Activated naive CD8-positive, alpha-beta T cell treated with anti-CD3 and anti-CD28 coated beads for 36 hours (primary cell): ENCODE results near the gene LARP1B. TPM values are rescaled to one million over a fixed set of nuclear protein-coding genes. Genes with fewer than 3 reads are reported as not detected.
"Not testable (repeated sequence)": the region's sequence is repeated elsewhere in the genome, so short reads cannot be mapped to it uniquely, and the experiment has no call there.

Source experiments
- DNase-seq: peaks from one replicate; pipeline ENCODE4 v3.0.0; 2021
- H3K27ac Mint-ChIP-seq: one replicate; pipeline ENCODE4 v1.8.0; 2022; ENCODE audit warnings: mild to moderate bottlenecking, moderate library complexity, mixed read lengths
- H3K27me3 Mint-ChIP-seq: one replicate; pipeline ENCODE4 v1.8.0; 2022; ENCODE audit warnings: mild to moderate bottlenecking, mixed read lengths
- H3K36me3 Mint-ChIP-seq: one replicate; pipeline ENCODE4 v1.8.0; 2021; ENCODE audit warnings: mild to moderate bottlenecking, mixed read lengths
- H3K4me1 Mint-ChIP-seq: one replicate; pipeline ENCODE4 v1.8.0; 2021; ENCODE audit warnings: mixed read lengths
- H3K4me3 Mint-ChIP-seq: one replicate; pipeline ENCODE4 v1.8.0; 2022; ENCODE audit warnings: mild to moderate bottlenecking, moderate library complexity, mixed read lengths
- H3K9me3 Mint-ChIP-seq: one replicate; pipeline ENCODE4 v1.8.0; 2022; ENCODE audit warnings: mixed read lengths
- total RNA-seq, 2 experiments: library from RNA; stranded (reverse); gene quantifications; one replicate each; pipeline ENCODE4 v1.2.3, GENCODE V29; 2021

The LARP1B gene
- total RNA-seq, 2 experiments from 2014 or later: 19.8 to 21.8 TPM

- H3K27ac Mint-ChIP-seq: no peak overlapping the region
- peaks cover 4% of the 10 kb centered on the region for H3K4me1 Mint-ChIP-seq
- DNase-seq: no peak
- no peaks in the 10 kb centered on the region for H3K27me3 Mint-ChIP-seq
- no peaks in the 10 kb centered on the region for H3K9me3 Mint-ChIP-seq
- H3K4me3 Mint-ChIP-seq: no peak overlapping the region
- H3K36me3 Mint-ChIP-seq: peaks cover 1% of the 10 kb centered on the region
Measured at GRCh38 chr4:128068918-128069317, 7.8 kb downstream of the LARP1B start.

DNA sequence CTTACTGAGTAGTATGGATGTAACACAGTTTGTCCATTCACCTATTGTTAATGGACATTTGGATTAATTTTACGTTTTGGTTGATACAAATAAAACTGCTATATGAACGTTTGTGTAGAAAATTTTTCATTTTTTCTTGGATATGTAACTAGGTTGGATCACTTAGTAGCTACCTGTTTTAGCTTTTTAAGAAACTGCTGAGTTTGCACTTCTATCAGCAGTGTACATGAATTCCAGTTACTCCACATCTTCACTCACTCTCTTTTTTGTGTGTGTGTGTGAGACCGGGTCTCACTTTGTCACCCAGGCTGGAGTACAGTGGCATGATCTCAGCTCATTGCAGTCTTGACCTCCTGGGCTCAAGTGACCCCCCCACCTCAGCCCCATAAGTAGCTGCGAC lies 15.4 kb downstream of the LARP1B start:
- no peaks in the 10 kb centered on the region for H3K9me3 Mint-ChIP-seq
- no peak overlapping the region for H3K27ac Mint-ChIP-seq
- no peaks in the 10 kb centered on the region for H3K4me1 Mint-ChIP-seq
- H3K36me3 Mint-ChIP-seq: peaks cover 24% of the 10 kb centered on the region
- no peak overlapping the region for H3K4me3 Mint-ChIP-seq
- DNase-seq: no peak
- no peaks in the 10 kb centered on the region for H3K27me3 Mint-ChIP-seq

- H3K9me3 Mint-ChIP-seq, H3K4me1 Mint-ChIP-seq: not testable (repeated sequence)
Measured at GRCh38 chr4:128095293-128095692, 34.2 kb downstream of the LARP1B start.

GRCh38 chr4:128107766-128108165 lies 46.7 kb downstream of the LARP1B start:
- no peaks in the 10 kb centered on the region for H3K9me3 Mint-ChIP-seq
- no peak for DNase-seq
- no peak overlapping the region for H3K27ac Mint-ChIP-seq
- H3K4me3 Mint-ChIP-seq: no peak overlapping the region
- H3K4me1 Mint-ChIP-seq: no peaks in the 10 kb centered on the region
- peaks cover 15% of the 10 kb centered on the region for H3K36me3 Mint-ChIP-seq
- H3K27me3 Mint-ChIP-seq: no peaks in the 10 kb centered on the region

More at GRCh38 chr4:128095293-128095692, 34.2 kb downstream of the LARP1B start:
- H3K27me3 Mint-ChIP-seq, H3K4me3 Mint-ChIP-seq, H3K27ac Mint-ChIP-seq, DNase-seq: not testable (repeated sequence)
- H3K36me3 Mint-ChIP-seq: peaks cover 14% of the 10 kb centered on the region

GRCh38 chr4:128123036-128123435 lies 61.9 kb downstream of the LARP1B start:
- Mint-ChIP-seq H3K27ac (no peak overlapping the region), H3K4me1 (no peaks in the 10 kb centered on the region), H3K36me3 (peaks cover 46% of the 10 kb centered on the region), H3K4me3 (no peak overlapping the region), H3K9me3 (peaks cover 3% of the 10 kb centered on the region), H3K27me3 (no peaks in the 10 kb centered on the region)
- DNase-seq: no peak

DNA sequence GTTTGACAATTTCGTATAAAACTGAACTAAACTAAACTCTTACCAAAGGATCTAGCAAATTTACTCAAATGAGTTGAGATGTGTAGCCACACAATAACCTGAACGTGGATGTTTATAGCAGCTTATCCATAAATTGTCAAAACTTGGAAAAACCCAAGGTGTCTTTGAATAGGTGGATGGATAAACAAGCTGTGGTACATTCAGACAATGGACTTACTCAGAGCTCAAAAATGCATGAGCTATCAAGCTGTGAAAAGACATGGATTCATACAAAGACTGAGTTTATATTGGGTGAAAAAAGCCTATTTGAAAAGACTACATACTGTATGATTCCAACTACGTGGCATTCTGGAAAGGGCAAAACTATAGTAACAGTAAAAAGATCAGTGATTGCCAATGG lies 69.5 kb downstream of the LARP1B start:
- H3K36me3 Mint-ChIP-seq: peaks cover 17% of the 10 kb centered on the region
- H3K27ac Mint-ChIP-seq: no peak overlapping the region
- no peak overlapping the region for H3K4me3 Mint-ChIP-seq
- DNase-seq: no peak
- H3K27me3 Mint-ChIP-seq: no peaks in the 10 kb centered on the region
- peaks cover 8% of the 10 kb centered on the region for H3K9me3 Mint-ChIP-seq
- H3K4me1 Mint-ChIP-seq: no peaks in the 10 kb centered on the region

- Mint-ChIP-seq H3K27ac (no peak overlapping the region), H3K27me3 (no peaks in the 10 kb centered on the region), H3K9me3 (no peaks in the 10 kb centered on the region), H3K36me3 (peaks cover 10% of the 10 kb centered on the region), H3K4me1 (no peaks in the 10 kb centered on the region), H3K4me3 (no peak overlapping the region)
- DNase-seq: no peak
Measured at GRCh38 chr4:128134925-128135324, 73.8 kb downstream of the LARP1B start.

- H3K9me3 Mint-ChIP-seq: no peaks in the 10 kb centered on the region
- peaks cover 11% of the 10 kb centered on the region for H3K36me3 Mint-ChIP-seq
- H3K27ac Mint-ChIP-seq: no peak overlapping the region
- no peak overlapping the region for H3K4me3 Mint-ChIP-seq
- no peaks in the 10 kb centered on the region for H3K4me1 Mint-ChIP-seq
- no peak for DNase-seq
- no peaks in the 10 kb centered on the region for H3K27me3 Mint-ChIP-seq
Measured at GRCh38 chr4:128135391-128135790, 74.3 kb downstream of the LARP1B start.

DNA sequence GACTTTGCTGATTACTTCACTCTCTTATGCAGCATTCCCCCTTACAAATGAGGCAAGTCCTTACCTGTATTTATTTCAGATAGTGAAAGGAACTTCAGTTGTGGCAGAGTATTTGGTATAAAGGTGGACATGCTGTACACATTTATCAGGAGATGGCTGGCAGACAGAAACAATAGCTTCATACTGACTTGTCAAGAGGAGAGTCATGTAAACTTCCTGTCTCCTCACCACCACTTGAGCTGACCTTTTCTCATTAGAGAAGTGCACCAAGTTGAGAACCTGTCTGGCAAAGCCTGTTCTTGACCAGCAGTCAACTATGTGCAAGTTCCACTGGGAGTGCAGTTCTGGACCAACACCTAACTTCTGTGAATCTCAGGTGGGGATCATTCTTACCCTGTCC lies 80.8 kb downstream of the LARP1B start:
- Mint-ChIP-seq H3K9me3 (peaks cover 5% of the 10 kb centered on the region), H3K27ac (no peak overlapping the region), H3K27me3 (no peaks in the 10 kb centered on the region), H3K4me1 (no peaks in the 10 kb centered on the region), H3K36me3 (peaks cover 36% of the 10 kb centered on the region), H3K4me3 (no peak overlapping the region)
- no peak for DNase-seq

GRCh38 chr4:128145727-128146126 lies 84.6 kb downstream of the LARP1B start:
- H3K27me3 Mint-ChIP-seq: no peaks in the 10 kb centered on the region
- peaks cover 5% of the 10 kb centered on the region for H3K9me3 Mint-ChIP-seq
- no peak overlapping the region for H3K27ac Mint-ChIP-seq
- H3K4me3 Mint-ChIP-seq: no peak overlapping the region
- peaks cover 33% of the 10 kb centered on the region for H3K36me3 Mint-ChIP-seq
- no peaks in the 10 kb centered on the region for H3K4me1 Mint-ChIP-seq
- no peak for DNase-seq

DNA sequence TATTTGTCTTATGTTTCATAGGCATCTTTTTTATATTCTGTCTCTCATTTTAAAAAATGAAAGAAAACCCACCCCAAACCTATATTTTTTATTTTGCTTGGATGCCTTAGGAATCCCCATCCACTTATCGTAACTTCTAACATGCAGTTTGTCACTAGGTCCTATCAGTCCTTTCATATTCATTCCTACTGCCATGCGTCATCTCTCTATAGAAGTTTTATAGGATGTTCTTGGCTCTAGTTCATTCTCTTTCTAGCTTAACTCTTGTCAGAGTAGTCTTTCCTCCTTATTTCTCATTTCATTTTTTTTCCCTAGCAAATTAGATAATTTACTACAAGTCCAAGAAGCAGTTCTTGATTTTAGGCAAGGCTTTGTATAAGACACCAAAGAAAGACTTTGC lies 92.7 kb downstream of the LARP1B start:
- DNase-seq: no peak
- no peak overlapping the region for H3K4me3 Mint-ChIP-seq
- H3K9me3 Mint-ChIP-seq: peaks cover 3% of the 10 kb centered on the region
- peaks cover 10% of the 10 kb centered on the region for H3K36me3 Mint-ChIP-seq
- no peaks in the 10 kb centered on the region for H3K27me3 Mint-ChIP-seq
- no peaks in the 10 kb centered on the region for H3K4me1 Mint-ChIP-seq
- no peak overlapping the region for H3K27ac Mint-ChIP-seq

GRCh38 chr4:128155231-128155855 lies 94.2 kb downstream of the LARP1B start:
- no peak overlapping the region for H3K27ac Mint-ChIP-seq
- peaks cover 10% of the 10 kb centered on the region for H3K36me3 Mint-ChIP-seq
- no peak overlapping the region for H3K4me3 Mint-ChIP-seq
- no peak for DNase-seq
- H3K27me3 Mint-ChIP-seq: no peaks in the 10 kb centered on the region
- peaks cover 3% of the 10 kb centered on the region for H3K9me3 Mint-ChIP-seq
- no peaks in the 10 kb centered on the region for H3K4me1 Mint-ChIP-seq

- Mint-ChIP-seq H3K27me3 (no peaks in the 10 kb centered on the region), H3K9me3 (peaks cover 3% of the 10 kb centered on the region), H3K4me3 (no peak overlapping the region), H3K27ac (peak overlapping the region; percentile 11), H3K4me1 (no peaks in the 10 kb centered on the region), H3K36me3 (peaks cover 10% of the 10 kb centered on the region)
- DNase-seq: no peak
Measured at GRCh38 chr4:128155874-128156456, 94.9 kb downstream of the LARP1B start.

DNA sequence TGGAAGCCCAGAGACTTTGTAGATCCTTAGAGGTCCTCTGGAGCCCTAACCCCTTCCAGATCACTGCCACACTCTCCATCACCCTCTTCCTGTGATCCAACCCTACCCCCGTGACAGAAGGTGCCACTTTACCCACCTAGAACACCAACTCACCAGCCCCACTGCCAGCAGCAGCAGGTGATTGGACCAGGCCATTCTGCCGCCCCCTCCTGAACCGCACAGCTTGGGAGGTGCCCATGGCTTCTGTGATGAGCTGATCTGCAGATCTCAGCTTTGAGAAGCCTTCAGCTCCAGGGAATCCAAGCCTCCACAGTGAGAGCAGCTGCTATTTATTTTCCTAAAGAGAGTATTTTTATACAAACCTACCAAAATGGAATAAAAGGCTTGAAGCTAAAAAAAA lies 95.4 kb downstream of the LARP1B start:
- H3K36me3 Mint-ChIP-seq: peaks cover 10% of the 10 kb centered on the region
- H3K4me3 Mint-ChIP-seq, DNase-seq: not testable (repeated sequence)

DNA sequence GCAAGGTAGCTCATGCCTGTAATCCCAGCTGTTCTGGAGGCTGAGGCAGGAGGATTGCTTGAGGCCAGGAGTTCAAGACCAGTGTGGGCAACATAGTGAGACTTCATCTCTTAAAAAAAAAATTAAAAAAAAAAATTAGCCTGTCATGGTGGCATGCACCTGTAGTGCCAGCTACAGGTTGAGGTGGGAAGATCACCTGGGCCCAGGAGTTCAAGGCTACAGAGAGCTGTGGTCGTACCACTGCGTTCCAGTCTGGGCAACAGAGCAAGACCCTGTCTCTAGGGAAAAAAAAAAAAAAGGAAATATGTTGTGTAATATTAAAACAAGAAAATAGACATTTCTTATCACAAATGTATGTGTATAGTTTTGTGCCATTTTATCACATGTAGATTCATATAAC lies 97.8 kb downstream of the LARP1B start:
- H3K27me3 Mint-ChIP-seq: no peaks in the 10 kb centered on the region
- no peaks in the 10 kb centered on the region for H3K4me1 Mint-ChIP-seq
- no peak overlapping the region for H3K4me3 Mint-ChIP-seq
- H3K36me3 Mint-ChIP-seq: peaks cover 7% of the 10 kb centered on the region
- peaks cover 3% of the 10 kb centered on the region for H3K9me3 Mint-ChIP-seq
- DNase-seq: no peak
- no peak overlapping the region for H3K27ac Mint-ChIP-seq

More for the DNA sequence above, 95.4 kb downstream of the LARP1B start:
- H3K27ac Mint-ChIP-seq, H3K9me3 Mint-ChIP-seq, H3K27me3 Mint-ChIP-seq, H3K4me1 Mint-ChIP-seq: not testable (repeated sequence)

- H3K27me3 Mint-ChIP-seq: no peaks in the 10 kb centered on the region
- H3K9me3 Mint-ChIP-seq: peaks cover 3% of the 10 kb centered on the region
- peaks cover 7% of the 10 kb centered on the region for H3K36me3 Mint-ChIP-seq
- DNase-seq: no peak
- no peak overlapping the region for H3K27ac Mint-ChIP-seq
- no peaks in the 10 kb centered on the region for H3K4me1 Mint-ChIP-seq
- no peak overlapping the region for H3K4me3 Mint-ChIP-seq
Measured at GRCh38 chr4:128159967-128160366, 98.9 kb downstream of the LARP1B start.
